Kidney (tissue), 14 donors: Measurements from ENCODE around the gene PRG2. TPM values are rescaled to one million over a fixed set of nuclear protein-coding genes. Genes with fewer than 3 reads are reported as not detected.

Experiments
- DNase-seq, 5 donors: peaks; one replicate each; pipeline ENCODE4 v3.0.0-alpha.2; 2013 to 2020
- FAIRE-seq: peaks from 2 replicates; lab custom pipeline; 2012; peaks lifted over from hg19 to GRCh38; lab: Jason Lieb, UNC
- H3K27ac ChIP-seq, 2 donors: one replicate each; pipeline ENCODE4 v1.7.0; 2013; ENCODE audit warnings: low read depth in 2 of 2, low read length in 2 of 2, inconsistent platforms in 1 of 2
- H3K27me3 ChIP-seq: one replicate; pipeline ENCODE4 v1.7.1; 2013; ENCODE audit warnings: low read length, inconsistent platforms; ENCODE audit not compliant: control insufficient read depth, insufficient read depth
- H3K36me3 ChIP-seq, 3 donors: one replicate each; pipeline versions ENCODE4 v1.7.0 to v1.7.1; 2013; ENCODE audit warnings: low read length in 3 of 3, control low read depth in 1 of 3, inconsistent platforms in 1 of 3; ENCODE audit not compliant: insufficient read depth in 3 of 3, control insufficient read depth in 2 of 3
- H3K4me1 ChIP-seq, 3 donors: one replicate each; pipeline versions ENCODE4 v1.7.0 to v1.7.1; 2013; ENCODE audit warnings: low read length in 3 of 3, inconsistent platforms in 1 of 3, low read depth in 1 of 3; ENCODE audit not compliant: control insufficient read depth in 2 of 3, insufficient read depth in 2 of 3
- H3K4me3 ChIP-seq, 3 donors: one replicate each; pipeline versions ENCODE4 v1.7.0 to v1.8.1; 2013; ENCODE audit warnings: low read length in 3 of 3, control low read depth in 1 of 3, inconsistent platforms in 1 of 3
- H3K9ac ChIP-seq, 3 donors: one replicate each; pipeline versions ENCODE4 v1.7.0 to v1.7.1; 2013; ENCODE audit warnings: low read length in 3 of 3, control low read depth in 1 of 3, inconsistent platforms in 1 of 3
- H3K9me3 ChIP-seq, 3 donors: one replicate each; pipeline versions ENCODE4 v1.7.0 to v1.7.1; 2013; ENCODE audit warnings: low read length in 3 of 3, control low read depth in 1 of 3, inconsistent platforms in 1 of 3; ENCODE audit not compliant: control insufficient read depth in 2 of 3, insufficient read depth in 1 of 3
- intact Hi-C: fragments of 100-400 bp; cut with DNase I; formaldehyde crosslinking; loops from one replicate; pipeline ENCODE4 v1.11.1; 2022
- polyA plus RNA-seq: library from polyadenylated mRNA; stranded (reverse); fragments of 350-450 nt; fragmentation: Illumina TruSeq; extraction: RNeasy Lipid Tissue Mini Kit (QIAGEN cat#74804); gene quantifications from one replicate; pipeline ENCODE4 v1.2.3, GENCODE V29; 2014; ENCODE audit warnings: low read depth, low replicate concordance; ENCODE audit not compliant: insufficient read depth
- total RNA-seq: library from RNA; stranded (reverse); fragmentation: NEBNext Ultra II Directional; extraction: Animal tissue kit (Norgen Biotek cat#: 25700); gene quantifications from one replicate; pipeline ENCODE4 v1.2.1, GENCODE V29; 2021
- TF ChIP-seq, protein P1 (sequence below): IDR thresholded peaks from 3 replicates; pipeline ENCODE4 v1.5.1; 2012; ENCODE audit warnings: mild to moderate bottlenecking, moderate library complexity, borderline replicate concordance; ENCODE audit not compliant: insufficient read depth; ENCODE audit errors: extremely low read depth
- donor health status: control.
- donor health status: control.
- donor health status: control.
- donor health status: control.
- donor health status: control.
- donor health status: DM: yes; HTN: yes; CAD: no.
- donor health status: Normal renal cell carcinoma (clear cell type).

Gene PRG2
- total and polyA plus RNA-seq, 2 donors from 2014 or later, result 0.22 TPM; not detected in 1

DNA sequence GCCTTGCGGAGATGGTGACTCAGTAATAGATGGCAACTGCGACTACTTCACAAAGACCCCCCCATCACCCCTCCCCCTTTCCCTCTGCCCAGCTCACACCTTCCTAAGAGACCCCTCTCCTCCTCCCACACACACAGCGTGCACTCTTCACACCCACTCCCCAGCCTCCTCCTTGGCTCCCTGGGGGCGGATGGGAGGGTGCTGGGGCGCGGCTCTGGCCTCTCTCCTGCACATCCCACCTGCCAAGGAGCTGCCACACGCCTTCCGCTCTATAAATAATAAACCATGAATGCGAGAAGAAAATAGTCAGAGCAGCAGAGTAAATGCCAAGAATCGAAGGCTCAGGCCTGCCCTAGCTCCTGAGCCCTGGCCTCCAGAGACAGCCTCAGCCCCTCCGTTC lies 47.7 kb downstream of the PRG2 start:
- H3K36me3 ChIP-seq, result no peaks in the 10 kb centered on the region
- H3K27me3 ChIP-seq, result no peaks in the 10 kb centered on the region
- intact Hi-C loops, result no loop called here
- H3K9me3 ChIP-seq, result no peaks in the 10 kb centered on the region
- no peak overlapping the region for H3K9ac ChIP-seq
- no peaks in the 10 kb centered on the region for H3K4me1 ChIP-seq
- H3K27ac ChIP-seq, result no peak overlapping the region
- DNase-seq, result peak in 1 of 5 donors; percentile 40
- H3K4me3 ChIP-seq, result no peak overlapping the region
- TF ChIP-seq, protein P1, sequence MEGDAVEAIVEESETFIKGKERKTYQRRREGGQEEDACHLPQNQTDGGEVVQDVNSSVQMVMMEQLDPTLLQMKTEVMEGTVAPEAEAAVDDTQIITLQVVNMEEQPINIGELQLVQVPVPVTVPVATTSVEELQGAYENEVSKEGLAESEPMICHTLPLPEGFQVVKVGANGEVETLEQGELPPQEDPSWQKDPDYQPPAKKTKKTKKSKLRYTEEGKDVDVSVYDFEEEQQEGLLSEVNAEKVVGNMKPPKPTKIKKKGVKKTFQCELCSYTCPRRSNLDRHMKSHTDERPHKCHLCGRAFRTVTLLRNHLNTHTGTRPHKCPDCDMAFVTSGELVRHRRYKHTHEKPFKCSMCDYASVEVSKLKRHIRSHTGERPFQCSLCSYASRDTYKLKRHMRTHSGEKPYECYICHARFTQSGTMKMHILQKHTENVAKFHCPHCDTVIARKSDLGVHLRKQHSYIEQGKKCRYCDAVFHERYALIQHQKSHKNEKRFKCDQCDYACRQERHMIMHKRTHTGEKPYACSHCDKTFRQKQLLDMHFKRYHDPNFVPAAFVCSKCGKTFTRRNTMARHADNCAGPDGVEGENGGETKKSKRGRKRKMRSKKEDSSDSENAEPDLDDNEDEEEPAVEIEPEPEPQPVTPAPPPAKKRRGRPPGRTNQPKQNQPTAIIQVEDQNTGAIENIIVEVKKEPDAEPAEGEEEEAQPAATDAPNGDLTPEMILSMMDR, result no peak
- FAIRE-seq, result no peak

DNA sequence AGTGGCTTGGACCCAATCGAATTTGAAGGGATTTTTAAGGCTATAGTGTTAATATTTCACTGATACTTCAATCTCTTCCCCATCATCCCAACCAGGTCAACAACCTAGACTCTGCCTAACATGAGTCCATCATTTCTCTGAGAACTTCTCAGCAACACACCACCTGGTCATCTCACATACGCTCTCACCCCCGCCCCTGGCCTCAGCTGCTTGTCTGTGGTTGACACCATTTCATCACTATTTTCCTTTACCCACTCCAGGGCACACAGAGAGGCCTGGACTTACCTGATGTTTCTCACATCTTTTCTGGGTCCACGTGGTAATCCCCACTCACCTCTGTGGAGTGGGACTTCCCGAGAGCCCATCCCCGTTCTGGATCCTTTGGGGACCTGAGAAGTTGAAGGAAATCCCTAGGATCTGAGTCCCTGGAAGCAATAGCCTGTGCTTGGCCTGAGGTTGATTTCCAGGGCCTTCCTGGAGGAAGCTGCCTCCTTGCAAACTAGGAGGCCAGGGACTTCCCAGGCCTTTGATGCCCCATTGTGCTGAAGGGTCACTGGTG lies 49.1 kb downstream of the PRG2 start:
- Histone ChIP-seq H3K9me3 (no peaks in the 10 kb centered on the region), H3K36me3 (no peaks in the 10 kb centered on the region), H3K4me3 (no peak overlapping the region), H3K4me1 (peaks cover 0 to 3% (median 0%) of the 10 kb centered on the region in 3 donors), H3K9ac (no peak overlapping the region), H3K27ac (no peak overlapping the region), H3K27me3 (no peaks in the 10 kb centered on the region)
- TF ChIP-seq, protein P1, result no peak
- intact Hi-C loops, result no loop called here
- FAIRE-seq, result no peak
- DNase-seq, result peak in 1 of 5 donors; percentile 39

DNA sequence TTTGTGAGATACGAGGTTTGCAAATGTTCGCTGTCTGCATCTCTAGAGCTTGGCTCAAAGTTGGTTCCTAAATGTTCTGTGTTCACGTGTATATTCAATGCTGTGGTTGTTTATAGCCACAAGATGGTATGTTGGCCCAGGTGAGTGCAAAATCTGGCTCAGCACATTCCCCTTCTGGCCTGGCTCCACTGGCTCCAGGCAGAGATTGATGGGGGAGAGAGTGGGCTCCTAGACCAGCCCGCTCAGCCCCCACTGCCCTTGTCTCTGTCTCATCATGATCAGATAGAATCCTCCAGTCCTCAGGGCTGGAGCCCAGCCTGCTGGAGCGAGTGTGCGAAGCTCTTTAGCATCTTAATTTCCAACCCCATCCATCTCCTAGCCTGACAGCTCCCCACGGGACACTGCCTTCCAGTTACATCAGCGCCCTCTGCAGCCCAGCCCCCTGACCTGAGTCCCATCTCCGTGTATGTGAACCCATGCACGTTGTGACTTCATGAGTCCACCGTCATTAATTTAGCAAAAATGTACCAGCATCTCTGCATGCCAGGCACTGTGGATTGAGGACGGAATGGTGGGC lies 50.3 kb downstream of the PRG2 start:
- Histone ChIP-seq H3K27me3 (no peaks in the 10 kb centered on the region), H3K36me3 (no peaks in the 10 kb centered on the region), H3K4me1 (peaks cover 0 to 8% (median under 1%) of the 10 kb centered on the region in 3 donors), H3K9ac (no peak overlapping the region), H3K4me3 (no peak overlapping the region), H3K27ac (no peak overlapping the region), H3K9me3 (no peaks in the 10 kb centered on the region)
- TF ChIP-seq, protein P1, result no peak
- DNase-seq, result peak in 4 of 5 donors; percentile 87 to 92 (median 89)
- intact Hi-C loops, result no loop called here
- no peak for FAIRE-seq
